Measurements from ENCODE around the gene SKA2.
"Not testable (repeated sequence)": the region's sequence is repeated elsewhere in the genome, so short reads cannot be mapped to it uniquely, and the experiment has no call there.

SKA2 gene

GRCh38 chr17:59165933-59166342 lies 11.0 kb upstream of the SKA2 start:
- Mint-ChIP-seq H3K27me3 (no peaks in the 10 kb centered on the region), H3K9me3 (no peaks in the 10 kb centered on the region), H3K27ac (no peak overlapping the region), H3K36me3 (ENCODE audit: low read depth) (peaks cover 10% of the 10 kb centered on the region), H3K4me1 (ENCODE audit: low read depth) (peaks cover 13% of the 10 kb centered on the region), H3K4me3 (no peak overlapping the region)
- peak; percentile 37 for DNase-seq

GRCh38 chr17:59161477-59161876 lies 6.5 kb upstream of the SKA2 start:
- Mint-ChIP-seq H3K27ac (no peak overlapping the region), H3K4me1 (ENCODE audit: low read depth) (peaks cover 14% of the 10 kb centered on the region), H3K9me3 (no peaks in the 10 kb centered on the region), H3K36me3 (ENCODE audit: low read depth) (peaks cover 2% of the 10 kb centered on the region), H3K27me3 (no peaks in the 10 kb centered on the region), H3K4me3 (no peak overlapping the region)
- peak; percentile 11 for DNase-seq

GRCh38 chr17:59160157-59161025 lies 5.4 kb upstream of the SKA2 start:
- Mint-ChIP-seq H3K4me3 (no peak overlapping the region), H3K27ac (no peak overlapping the region), H3K27me3 (no peaks in the 10 kb centered on the region), H3K36me3 (ENCODE audit: low read depth) (peaks cover 2% of the 10 kb centered on the region), H3K9me3 (no peaks in the 10 kb centered on the region), H3K4me1 (ENCODE audit: low read depth) (peaks cover 10% of the 10 kb centered on the region)
- DNase-seq: peak; percentile 17

GRCh38 chr17:59155439-59156177 lies 622 bp upstream of the SKA2 start, which contains the start of gene PRR11:
PRR11 (plus strand) TSS chr17:59155746; CDS start chr17:59169753, 14,007 bp downstream.
- Mint-ChIP-seq H3K27ac (no peak within 1 kb of the TSS), H3K36me3 (ENCODE audit: low read depth) (peaks cover 10% of the 10 kb centered on the region), H3K4me3 (no peak within 1 kb of the TSS), H3K4me1 (ENCODE audit: low read depth) (peaks cover 32% of the 10 kb centered on the region), H3K27me3 (no peaks in the 10 kb centered on the region), H3K9me3 (no peaks in the 10 kb centered on the region)
- peak; percentile 84 for DNase-seq

- peaks cover 10% of the 10 kb centered on the region for H3K36me3 Mint-ChIP-seq (ENCODE audit: low read depth)
- H3K4me1 Mint-ChIP-seq (ENCODE audit: low read depth): peaks cover 43% of the 10 kb centered on the region
- no peaks in the 10 kb centered on the region for H3K9me3 Mint-ChIP-seq
- no peak overlapping the region for H3K4me3 Mint-ChIP-seq
- no peak overlapping the region for H3K27ac Mint-ChIP-seq
- no peaks in the 10 kb centered on the region for H3K27me3 Mint-ChIP-seq
- DNase-seq: no peak
Observed at GRCh38 chr17:59154292-59154720, 680 bp downstream of the SKA2 start.

GRCh38 chr17:59152925-59153324 lies 2.1 kb downstream of the SKA2 start:
- H3K27ac Mint-ChIP-seq: no peak overlapping the region
- no peaks in the 10 kb centered on the region for H3K27me3 Mint-ChIP-seq
- no peak overlapping the region for H3K4me3 Mint-ChIP-seq
- DNase-seq: no peak
- H3K36me3 Mint-ChIP-seq (ENCODE audit: low read depth): peaks cover 12% of the 10 kb centered on the region
- H3K9me3 Mint-ChIP-seq: no peaks in the 10 kb centered on the region
- peaks cover 44% of the 10 kb centered on the region for H3K4me1 Mint-ChIP-seq (ENCODE audit: low read depth)

- Mint-ChIP-seq H3K27ac (no peak overlapping the region), H3K27me3 (no peaks in the 10 kb centered on the region)
- DNase-seq: no peak
Observed at GRCh38 chr17:59151591-59151990, 3.4 kb downstream of the SKA2 start.

GRCh38 chr17:59151006-59151405 lies 4.0 kb downstream of the SKA2 start:
- peaks cover 40% of the 10 kb centered on the region for H3K4me1 Mint-ChIP-seq (ENCODE audit: low read depth)

More at GRCh38 chr17:59151591-59151990, 3.4 kb downstream of the SKA2 start:
- Mint-ChIP-seq H3K9me3 (no peaks in the 10 kb centered on the region), H3K36me3 (ENCODE audit: low read depth) (peaks cover 12% of the 10 kb centered on the region), H3K4me1 (ENCODE audit: low read depth) (peaks cover 40% of the 10 kb centered on the region), H3K4me3 (peak overlapping the region; percentile 5)

GRCh38 chr17:59149841-59150511 lies 5.0 kb downstream of the SKA2 start:
- H3K4me1 Mint-ChIP-seq (ENCODE audit: low read depth): peaks cover 46% of the 10 kb centered on the region
- H3K4me3 Mint-ChIP-seq: no peak overlapping the region
- H3K9me3 Mint-ChIP-seq: no peaks in the 10 kb centered on the region
- H3K27me3 Mint-ChIP-seq: no peaks in the 10 kb centered on the region
- H3K27ac Mint-ChIP-seq: no peak overlapping the region
- DNase-seq: no peak
- peaks cover 20% of the 10 kb centered on the region for H3K36me3 Mint-ChIP-seq (ENCODE audit: low read depth)

More at GRCh38 chr17:59151006-59151405, 4.0 kb downstream of the SKA2 start:
- no peak overlapping the region for H3K27ac Mint-ChIP-seq
- no peaks in the 10 kb centered on the region for H3K9me3 Mint-ChIP-seq
- H3K4me3 Mint-ChIP-seq: no peak overlapping the region
- no peak for DNase-seq
- no peaks in the 10 kb centered on the region for H3K27me3 Mint-ChIP-seq
- H3K36me3 Mint-ChIP-seq (ENCODE audit: low read depth): peaks cover 12% of the 10 kb centered on the region

- no peak for DNase-seq
- Mint-ChIP-seq H3K4me1 (ENCODE audit: low read depth) (peaks cover 46% of the 10 kb centered on the region), H3K36me3 (ENCODE audit: low read depth) (peaks cover 29% of the 10 kb centered on the region)
Observed at GRCh38 chr17:59149051-59149450, 5.9 kb downstream of the SKA2 start.

GRCh38 chr17:59145571-59146096 lies 9.4 kb downstream of the SKA2 start:
- H3K4me1 Mint-ChIP-seq (ENCODE audit: low read depth): peaks cover 22% of the 10 kb centered on the region
- H3K9me3 Mint-ChIP-seq: no peaks in the 10 kb centered on the region
- H3K4me3 Mint-ChIP-seq: no peak overlapping the region
- no peak for DNase-seq
- H3K27ac Mint-ChIP-seq: no peak overlapping the region
- peaks cover 26% of the 10 kb centered on the region for H3K36me3 Mint-ChIP-seq (ENCODE audit: low read depth)
- no peaks in the 10 kb centered on the region for H3K27me3 Mint-ChIP-seq

More at GRCh38 chr17:59149051-59149450, 5.9 kb downstream of the SKA2 start:
- Mint-ChIP-seq H3K9me3 (no peaks in the 10 kb centered on the region), H3K27ac (no peak overlapping the region), H3K4me3 (no peak overlapping the region), H3K27me3 (no peaks in the 10 kb centered on the region)

GRCh38 chr17:59141860-59142259 lies 13.1 kb downstream of the SKA2 start:
- Mint-ChIP-seq H3K27me3 (no peaks in the 10 kb centered on the region), H3K4me1 (ENCODE audit: low read depth) (peaks cover 8% of the 10 kb centered on the region), H3K4me3 (no peak overlapping the region), H3K27ac (no peak overlapping the region), H3K9me3 (no peaks in the 10 kb centered on the region), H3K36me3 (ENCODE audit: low read depth) (peaks cover 24% of the 10 kb centered on the region)
- no peak for DNase-seq

- Mint-ChIP-seq H3K36me3 (ENCODE audit: low read depth) (peaks cover 16% of the 10 kb centered on the region), H3K4me3 (no peak overlapping the region)
Observed at GRCh38 chr17:59139939-59140338, 15.0 kb downstream of the SKA2 start.

GRCh38 chr17:59138339-59138738 lies 16.6 kb downstream of the SKA2 start:
- H3K9me3 Mint-ChIP-seq; H3K36me3 Mint-ChIP-seq (ENCODE audit: low read depth); H3K27me3 Mint-ChIP-seq; DNase-seq; H3K4me3 Mint-ChIP-seq; H3K27ac Mint-ChIP-seq; H3K4me1 Mint-ChIP-seq (ENCODE audit: low read depth): not testable (repeated sequence)

More at GRCh38 chr17:59139939-59140338, 15.0 kb downstream of the SKA2 start:
- Mint-ChIP-seq H3K27me3 (no peaks in the 10 kb centered on the region), H3K4me1 (ENCODE audit: low read depth) (peaks cover 2% of the 10 kb centered on the region), H3K9me3 (no peaks in the 10 kb centered on the region), H3K27ac (no peak overlapping the region)
- DNase-seq: no peak
